ENCODE data around the gene SLC41A2. TPM values are rescaled to one million over a fixed set of nuclear protein-coding genes. Genes with fewer than 3 reads are reported as not detected.

The SLC41A2 gene
- total RNA-seq, 6 donors from 2014 or later: 16.0 to 67.0 (median 23.4) TPM

DNA sequence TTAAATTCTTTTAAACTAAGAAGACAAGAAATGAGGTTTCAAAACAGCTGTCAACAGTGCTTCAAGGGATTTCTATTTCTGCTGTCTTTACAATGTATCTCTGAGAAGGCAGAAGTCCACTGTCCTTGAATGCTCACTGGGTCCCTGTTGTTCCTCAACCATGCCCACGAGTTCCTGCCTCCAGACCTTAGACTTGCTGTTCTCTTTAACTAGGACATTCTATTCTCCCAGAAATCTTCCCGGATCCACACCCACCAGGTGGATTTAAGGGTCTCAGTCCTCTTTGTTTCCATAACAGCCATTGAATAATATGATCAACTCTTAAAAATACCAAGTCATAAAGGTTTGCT is 6.7 kb upstream of the SLC41A2 start:
- TF ChIP-seq EP300 (IDR thresholded peaks at IDR 0.05) (no peak), POLR2AphosphoS5 (IDR thresholded peaks at IDR 0.05) (no peak), POLR2A (IDR thresholded peaks at IDR 0.05) (no peak)
- TF ChIP-seq, protein P1, sequence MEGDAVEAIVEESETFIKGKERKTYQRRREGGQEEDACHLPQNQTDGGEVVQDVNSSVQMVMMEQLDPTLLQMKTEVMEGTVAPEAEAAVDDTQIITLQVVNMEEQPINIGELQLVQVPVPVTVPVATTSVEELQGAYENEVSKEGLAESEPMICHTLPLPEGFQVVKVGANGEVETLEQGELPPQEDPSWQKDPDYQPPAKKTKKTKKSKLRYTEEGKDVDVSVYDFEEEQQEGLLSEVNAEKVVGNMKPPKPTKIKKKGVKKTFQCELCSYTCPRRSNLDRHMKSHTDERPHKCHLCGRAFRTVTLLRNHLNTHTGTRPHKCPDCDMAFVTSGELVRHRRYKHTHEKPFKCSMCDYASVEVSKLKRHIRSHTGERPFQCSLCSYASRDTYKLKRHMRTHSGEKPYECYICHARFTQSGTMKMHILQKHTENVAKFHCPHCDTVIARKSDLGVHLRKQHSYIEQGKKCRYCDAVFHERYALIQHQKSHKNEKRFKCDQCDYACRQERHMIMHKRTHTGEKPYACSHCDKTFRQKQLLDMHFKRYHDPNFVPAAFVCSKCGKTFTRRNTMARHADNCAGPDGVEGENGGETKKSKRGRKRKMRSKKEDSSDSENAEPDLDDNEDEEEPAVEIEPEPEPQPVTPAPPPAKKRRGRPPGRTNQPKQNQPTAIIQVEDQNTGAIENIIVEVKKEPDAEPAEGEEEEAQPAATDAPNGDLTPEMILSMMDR (IDR thresholded peaks at IDR 0.05): no peak
- H3K9me3 ChIP-seq: no peaks in the 10 kb centered on the region
- peaks cover 0 to 3% (median 0%) of the 10 kb centered on the region in 4 donors for H3K4me1 ChIP-seq
- H3K4me3 ChIP-seq: no peak overlapping the region
- no peak for ATAC-seq (ENCODE audit: low FRiP score in 2 of 2)
- 70 to 75% methylated on average over 2 of the region's 2 CpGs for WGBS, 2 donors
- DNase-seq: no peak
- H3K36me3 ChIP-seq: no peaks in the 10 kb centered on the region
- H3K27me3 ChIP-seq: no peaks in the 10 kb centered on the region
- no peak overlapping the region for H3K27ac ChIP-seq

GRCh38 chr12:104964167-104964855 is 6.2 kb upstream of the SLC41A2 start:
- 71 to 80% methylated on average over 8 of the region's 8 CpGs for WGBS, 2 donors
- no peak overlapping the region for H3K27ac ChIP-seq
- no peaks in the 10 kb centered on the region for H3K27me3 ChIP-seq
- no peak for ATAC-seq (ENCODE audit: low FRiP score in 2 of 2)
- no peaks in the 10 kb centered on the region for H3K36me3 ChIP-seq
- TF ChIP-seq EP300 (IDR thresholded peaks at IDR 0.05) (no peak), POLR2AphosphoS5 (IDR thresholded peaks at IDR 0.05) (no peak), POLR2A (IDR thresholded peaks at IDR 0.05) (no peak)
- TF ChIP-seq, protein P1 (IDR thresholded peaks at IDR 0.05): no peak
- DNase-seq: no peak
- H3K4me3 ChIP-seq: no peak overlapping the region
- peaks cover 0 to 8% (median 4%) of the 10 kb centered on the region in 4 donors for H3K4me1 ChIP-seq
- H3K9me3 ChIP-seq: no peaks in the 10 kb centered on the region

DNA sequence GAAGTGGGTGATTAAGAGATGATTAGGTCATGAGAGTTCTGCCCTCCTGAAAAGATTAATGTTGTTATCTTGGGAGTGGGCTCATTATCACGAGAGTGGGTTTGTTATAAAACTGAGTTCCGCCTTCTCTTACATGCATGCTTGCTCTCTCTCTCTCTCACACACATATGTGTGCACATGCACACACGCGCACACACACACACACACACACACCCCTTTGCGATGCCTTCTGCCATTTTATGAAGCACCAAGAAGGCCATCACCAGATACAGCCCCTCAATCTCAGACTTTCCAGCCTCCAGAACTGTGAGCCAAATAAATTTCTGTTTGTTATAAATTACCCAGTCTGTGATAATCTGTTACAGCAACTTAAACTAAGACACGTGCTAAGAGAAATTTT is 5.7 kb upstream of the SLC41A2 start:
- Histone ChIP-seq H3K4me3 (no peak overlapping the region), H3K9me3 (no peaks in the 10 kb centered on the region), H3K27ac (no peak overlapping the region), H3K4me1 (peaks cover 3 to 14% (median 10%) of the 10 kb centered on the region in 4 donors), H3K36me3 (no peaks in the 10 kb centered on the region), H3K27me3 (no peaks in the 10 kb centered on the region)
- TF ChIP-seq EP300 (IDR thresholded peaks at IDR 0.05) (no peak), POLR2A (IDR thresholded peaks at IDR 0.05) (no peak), POLR2AphosphoS5 (IDR thresholded peaks at IDR 0.05) (no peak)
- TF ChIP-seq, protein P1 (IDR thresholded peaks at IDR 0.05): no peak
- ATAC-seq (ENCODE audit: low FRiP score in 2 of 2): no peak
- no peak for DNase-seq
- 84 to 88% methylated on average over 6 of the region's 6 CpGs for WGBS, 2 donors

DNA sequence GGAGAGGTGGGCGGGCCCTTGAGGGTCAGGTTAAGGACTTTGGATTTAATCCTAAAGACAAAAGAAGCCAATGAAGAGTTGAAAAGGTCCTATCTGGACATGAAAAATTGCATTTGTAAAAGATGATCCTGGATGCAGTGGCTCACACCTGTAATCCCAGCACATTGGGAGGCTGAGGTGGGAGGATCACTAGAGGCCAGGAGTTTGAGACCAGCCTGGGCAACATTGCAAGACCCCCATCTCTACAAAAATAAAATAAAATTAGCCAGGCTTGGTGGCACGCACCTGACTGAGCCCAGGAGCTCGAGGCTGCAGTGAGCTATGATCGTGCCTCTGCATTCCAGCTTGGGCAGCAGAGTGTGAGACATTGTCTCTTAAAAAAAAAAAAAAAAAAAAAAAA is 2.4 kb upstream of the SLC41A2 start:
- TF ChIP-seq, protein P1 (IDR thresholded peaks at IDR 0.05): no peak
- WGBS, 2 donors: 84 to 97% methylated on average over 4 of the region's 4 CpGs
- Histone ChIP-seq H3K27me3 (no peaks in the 10 kb centered on the region), H3K4me3 (no peak overlapping the region), H3K4me1 (peaks cover 12 to 31% (median 18%) of the 10 kb centered on the region in 4 donors), H3K27ac (no peak overlapping the region), H3K36me3 (no peaks in the 10 kb centered on the region), H3K9me3 (no peaks in the 10 kb centered on the region)
- ATAC-seq (ENCODE audit: low FRiP score in 2 of 2): no peak
- no peak for DNase-seq

DNA sequence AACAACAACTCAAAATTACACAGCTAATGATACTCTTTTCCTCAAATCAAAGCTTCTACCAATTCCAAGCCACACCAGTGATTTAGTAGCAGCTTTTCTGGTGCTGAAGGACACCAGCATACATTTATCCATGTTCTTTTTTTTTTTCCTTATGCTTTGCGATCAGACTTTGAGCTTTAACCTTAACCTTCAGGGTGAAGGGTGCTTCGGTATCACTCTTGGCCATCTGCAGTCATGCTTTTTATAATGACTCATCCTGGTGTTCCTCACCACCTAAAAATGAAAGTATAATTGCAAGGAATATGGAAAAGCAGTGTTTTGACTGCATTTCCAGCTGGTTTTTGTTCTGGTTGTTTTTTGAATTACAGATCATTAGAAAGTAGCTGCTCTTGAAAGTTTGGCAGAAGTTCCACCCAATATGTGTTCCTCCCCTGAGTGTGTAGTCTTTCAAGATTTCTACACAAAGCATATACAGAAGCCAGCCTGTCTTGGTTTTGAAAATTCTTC is 1.3 kb upstream of the SLC41A2 start:
- Histone ChIP-seq H3K27me3 (no peaks in the 10 kb centered on the region), H3K27ac (peak overlapping the region in 2 of 4 donors; percentile 81 to 88), H3K4me3 (peak overlapping the region in 1 of 4 donors; percentile 91), H3K9me3 (no peaks in the 10 kb centered on the region), H3K4me1 (peaks cover 12 to 31% (median 18%) of the 10 kb centered on the region in 4 donors), H3K36me3 (no peaks in the 10 kb centered on the region)
- TF ChIP-seq POLR2A (IDR thresholded peaks at IDR 0.05) (no peak), EP300 (IDR thresholded peaks at IDR 0.05) (no peak), POLR2AphosphoS5 (IDR thresholded peaks at IDR 0.05) (no peak)
- TF ChIP-seq, protein P1 (IDR thresholded peaks at IDR 0.05): no peak
- peak in 1 of 2 donors; percentile 41 for ATAC-seq (ENCODE audit: low FRiP score in 2 of 2)
- DNase-seq: no peak
- 53 to 73% methylated on average over 2 of the region's 2 CpGs for WGBS, 2 donors

All from upper lobe of left lung (tissue), 6 donors.